Measurements from ENCODE around the gene NADK.

- TF ChIP-seq CTCF (IDR thresholded peaks at IDR 0.05; ENCODE audit: borderline replicate concordance, extremely low read depth, low read length, poor library complexity, severe bottlenecking) (no peak), EZH2 (IDR thresholded peaks at IDR 0.05; ENCODE audit: borderline replicate concordance, low read depth, low read length, severe bottlenecking) (no peak)
Measured at GRCh38 chr1:1788136-1788535, 9.9 kb upstream of the NADK start.

Data from DND-41 (cell line).